HG03439 (cell line): ENCODE results near the gene SOX5.
"Not testable (repeated sequence)": the region's sequence is repeated elsewhere in the genome, so short reads cannot be mapped to it uniquely, and the experiment has no call there.

Experiments
- ATAC-seq: cut with Tn5 transposase; IDR thresholded peaks from one replicate; pipeline ENCODE4 v1.9.1; 2021; ENCODE audit warnings: mild to moderate bottlenecking, moderate library complexity; ENCODE audit not compliant: unreplicated experiment

Gene SOX5

GRCh38 chr12:23519444-23519843, 430.0 kb downstream of the SOX5 start:
- not testable (repeated sequence) for ATAC-seq

- ATAC-seq, result not testable (repeated sequence)
Measured at GRCh38 chr12:23515785-23516184, 433.7 kb downstream of the SOX5 start.

GRCh38 chr12:23510484-23510883, 439.0 kb downstream of the SOX5 start:
- no peak for ATAC-seq

GRCh38 chr12:23509832-23510231, 439.6 kb downstream of the SOX5 start:
- ATAC-seq, result not testable (repeated sequence)

GRCh38 chr12:23507785-23508184, 441.7 kb downstream of the SOX5 start:
- not testable (repeated sequence) for ATAC-seq

GRCh38 chr12:23505736-23506135, 443.7 kb downstream of the SOX5 start:
- not testable (repeated sequence) for ATAC-seq

- no peak for ATAC-seq
Measured at GRCh38 chr12:23504641-23505399, 444.6 kb downstream of the SOX5 start.

GRCh38 chr12:23504043-23504442, 445.4 kb downstream of the SOX5 start:
- ATAC-seq, result no peak

GRCh38 chr12:23503544-23503943, 445.9 kb downstream of the SOX5 start:
- no peak for ATAC-seq

GRCh38 chr12:23502259-23502658, 447.2 kb downstream of the SOX5 start:
- ATAC-seq, result no peak

GRCh38 chr12:23495472-23495871, 454.0 kb downstream of the SOX5 start:
- no peak for ATAC-seq

- ATAC-seq, result no peak
Measured at GRCh38 chr12:23493672-23494071, 455.8 kb downstream of the SOX5 start.

GRCh38 chr12:23491029-23491428, 458.4 kb downstream of the SOX5 start:
- not testable (repeated sequence) for ATAC-seq

- no peak for ATAC-seq
Measured at GRCh38 chr12:23488130-23488529, 461.3 kb downstream of the SOX5 start.

GRCh38 chr12:23484238-23484637, 465.2 kb downstream of the SOX5 start:
- no peak for ATAC-seq

GRCh38 chr12:23482571-23482970, 466.9 kb downstream of the SOX5 start:
- no peak for ATAC-seq
